Panc1 (cell line): ENCODE data around the gene ZBTB46. TPM values are rescaled to one million over a fixed set of nuclear protein-coding genes. Genes with fewer than 3 reads are reported as not detected.

Experiments
- ATAC-seq: fragments of 200-7000 bp; cut with Tn5 transposase; 2 replicates; pipeline ENCODE4 v1.9.1; 2020; ENCODE audit warnings: mild to moderate bottlenecking, moderate library complexity
- BruUV-seq: library from RNA; stranded (reverse); fragments of 400-500 nt; replicated peaks from 2 replicates; lab custom pipeline; 2021; lab: Mats Ljungman, UMichigan
- CTCF ChIA-PET: fragments of 300-600 bp; sonication (Branson Sonifier 250); formaldehyde crosslinking; loops from one replicate; lab custom pipeline; 2022; ENCODE audit warnings: antibody characterized with exemption; lab: Charles Lee
- POLR2A ChIA-PET: fragments of 300-600 bp; sonication (Branson Sonifier 250); formaldehyde crosslinking; loops from one replicate; lab custom pipeline; 2022; ENCODE audit warnings: antibody characterized with exemption; lab: Charles Lee
- DNase-seq: peaks from one replicate; pipeline ENCODE4 v3.0.0-alpha.2; 2010; ENCODE audit warnings: low read depth, low spot score
- H3K27ac ChIP-seq: 2 replicates; pipeline ENCODE4 v1.5.1; 2011; ENCODE audit warnings: mild to moderate bottlenecking, low read length, inconsistent platforms
- H3K27me3 ChIP-seq: fragments of 200-500 bp; sonication (Bioruptor generic); 2 replicates; pipeline ENCODE4 v1.6.0; 2014; ENCODE audit warnings: low read length, inconsistent platforms; ENCODE audit not compliant: control insufficient read depth, insufficient read depth
- H3K36me3 ChIP-seq: fragments of 200-500 bp; sonication (Bioruptor generic); 2 replicates; pipeline ENCODE4 v1.5.1; 2014; ENCODE audit warnings: inconsistent platforms, mild to moderate bottlenecking, low read length, moderate library complexity; ENCODE audit not compliant: control insufficient read depth, insufficient read depth
- H3K4me1 ChIP-seq: 2 replicates; pipeline ENCODE4 v1.5.1; 2011; ENCODE audit warnings: inconsistent platforms, mild to moderate bottlenecking, low read length, moderate library complexity; ENCODE audit not compliant: control insufficient read depth, insufficient read depth
- H3K4me3 ChIP-seq, 2 experiments: 2 replicates each; pipeline ENCODE4 v1.5.1; 2011 to 2012; ENCODE audit warnings: low read depth in 2 of 2, low read length in 2 of 2, mild to moderate bottlenecking in 2 of 2, inconsistent platforms in 1 of 2, moderate library complexity in 1 of 2
- H3K9me3 ChIP-seq: fragments of 200-500 bp; sonication (Bioruptor generic); 2 replicates; pipeline ENCODE4 v1.5.1; 2014; ENCODE audit warnings: low read depth, mild to moderate bottlenecking, inconsistent platforms, low read length, moderate library complexity; ENCODE audit not compliant: control insufficient read depth, insufficient read depth
- CTCF ChIP-seq: fragments of 450-650 bp; IDR thresholded peaks from 2 replicates; pipeline ENCODE4 v1.5.1; 2017; ENCODE audit warnings: mild to moderate bottlenecking
- POLR2AphosphoS5 ChIP-seq: IDR thresholded peaks from 2 replicates; pipeline ENCODE4 v1.6.1; 2012; ENCODE audit warnings: mild to moderate bottlenecking, low read depth, low read length, moderate library complexity
- REST ChIP-seq, 2 experiments: IDR thresholded peaks; 2 replicates each; pipeline ENCODE4 v1.6.1; 2011 to 2012; ENCODE audit warnings: low read depth in 2 of 2, control low read depth in 1 of 2, low read length in 1 of 2, mild to moderate bottlenecking in 1 of 2, moderate library complexity in 1 of 2; ENCODE audit not compliant: insufficient read depth in 1 of 2
- SIN3A ChIP-seq: IDR thresholded peaks from 2 replicates; pipeline ENCODE4 v1.6.1; 2012; ENCODE audit warnings: low read depth, mild to moderate bottlenecking, low read length, moderate library complexity, borderline replicate concordance; ENCODE audit not compliant: insufficient read depth
- TCF7L2 ChIP-seq: IDR thresholded peaks from 2 replicates; pipeline ENCODE4 v1.6.1; 2011; ENCODE audit warnings: mild to moderate bottlenecking, low read depth, low read length, inconsistent platforms
- in situ Hi-C: cut with HindIII; loops from 2 replicates; pipeline ENCODE4 v1.10.0; 2016; ENCODE audit warnings: low sequenced_read_pairs, low pct_unique_long_range_greater_than_20kb
- intact Hi-C: fragments of 100-400 bp; cut with micrococcal nuclease; formaldehyde crosslinking; loops from one replicate; pipeline ENCODE4 v1.10.0; 2022; ENCODE audit not compliant: unreplicated experiment
- total RNA-seq: library from RNA; stranded (reverse); gene quantifications from one replicate; pipeline ENCODE4 v1.2.1, GENCODE V29; 2021; ENCODE audit not compliant: unreplicated experiment

The ZBTB46 gene
- total RNA-seq, 1 experiment from 2014 or later = 15.2 TPM

- DNase-seq (no peak), ATAC-seq (no peak)
- POLR2A ChIA-PET = interaction anchor here (0.7 kb wide), 2 partner anchors 140 to 258 kb away, joined by 5 to 8 read pairs; no protein-coding TSS in a partner anchor
- no peaks in the 10 kb centered on the region for H3K4me1 ChIP-seq
- intact Hi-C loops (no loop called here), in situ Hi-C loops (no loop called here)
- H3K4me3 ChIP-seq = no peak overlapping the region
- no TSS peak for BruUV-seq
- no peaks in the 10 kb centered on the region for H3K27me3 ChIP-seq
- peaks cover 3% of the 10 kb centered on the region; the same call in 1 of the 2 replicates for H3K36me3 ChIP-seq
- no peak for TF ChIP-seq REST (IDR thresholded peaks at IDR 0.05; ENCODE audit: insufficient read depth in 1 of 2, low read depth in 2 of 2, low read length in 1 of 2)
- no peak for TF ChIP-seq CTCF
- no peak for TF ChIP-seq POLR2AphosphoS5
- TF ChIP-seq TCF7L2 = no peak
- no peak for TF ChIP-seq SIN3A
- H3K27ac ChIP-seq = no peak overlapping the region
- H3K9me3 ChIP-seq = peaks cover 6% of the 10 kb centered on the region; the same call in 1 of the 2 replicates
- CTCF ChIA-PET = interaction anchor here (0.7 kb wide), 1 partner anchor 43 kb away, joined by 4 read pairs; no protein-coding TSS in a partner anchor
These were observed 112.1 kb downstream of the ZBTB46 start for GRCh38 chr20:63718996-63719395.

- Histone ChIP-seq H3K27ac (no peak overlapping the region), H3K36me3 (0 out of 2 replicates have a peak, but pooled peaks cover 5% of the 10 kb centered on the region), H3K4me1 (no peaks in the 10 kb centered on the region), H3K27me3 (no peaks in the 10 kb centered on the region), H3K9me3 (peaks cover 6% of the 10 kb centered on the region; the same call in 1 of the 2 replicates), H3K4me3 (no peak overlapping the region)
- in situ Hi-C loops (no loop called here), intact Hi-C loops (no loop called here)
- ATAC-seq (no peak), DNase-seq (no peak)
- TF ChIP-seq TCF7L2 (no peak), CTCF (no peak), POLR2AphosphoS5 (no peak), SIN3A (no peak), REST (IDR thresholded peaks at IDR 0.05; ENCODE audit: insufficient read depth in 1 of 2, low read depth in 2 of 2, low read length in 1 of 2) (no peak)
- CTCF ChIA-PET = no interaction called here
- BruUV-seq = no TSS peak
- POLR2A ChIA-PET = no interaction called here
These were observed 116.2 kb downstream of the ZBTB46 start for GRCh38 chr20:63714858-63715257.
